ENCODE results near the gene MIEF1. TPM values are rescaled to one million over a fixed set of nuclear protein-coding genes. Genes with fewer than 3 reads are reported as not detected.

Gene MIEF1
- total RNA-seq, 4 donors from 2014 or later, result 19.2 to 23.6 (median 23.4) TPM

DNA sequence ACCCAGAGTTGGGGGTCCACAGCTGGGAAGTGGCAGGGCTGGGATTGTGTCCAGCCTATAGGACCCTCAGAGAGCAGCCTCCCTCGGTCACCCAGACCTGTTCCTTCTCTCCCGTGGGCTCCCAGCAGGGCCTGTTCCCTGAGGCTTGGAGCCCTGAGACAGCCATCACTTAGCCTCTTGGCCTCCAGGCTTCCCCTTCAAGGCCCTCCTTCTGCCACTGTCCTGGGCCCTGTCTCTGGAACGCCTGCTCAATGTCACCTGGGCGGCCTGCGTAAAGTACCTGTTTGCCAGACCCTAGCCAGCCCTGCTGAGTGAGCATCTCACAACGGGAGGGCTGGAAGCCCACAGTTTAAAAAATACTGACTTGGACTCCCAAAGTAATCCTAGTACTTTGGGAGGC is 38.8 kb upstream of the MIEF1 start:
- Histone ChIP-seq H3K4me1 (peaks cover 18% of the 10 kb centered on the region), H3K27ac (peak overlapping the region; percentile 64), H3K27me3 (peaks cover 15% of the 10 kb centered on the region), H3K9me3 (no peaks in the 10 kb centered on the region), H3K36me3 (no peaks in the 10 kb centered on the region), H3K4me3 (no peak overlapping the region)
- TF ChIP-seq EP300 (IDR thresholded peaks at IDR 0.05) (no peak), POLR2AphosphoS5 (IDR thresholded peaks at IDR 0.05) (no peak)
- 98% methylated on average over 5 of the region's 6 CpGs for WGBS
- DNase-seq (ENCODE audit: low spot score in 2 of 2), result no peak

- TF ChIP-seq POLR2A (IDR thresholded peaks at IDR 0.05), result no peak
- no peak for TF ChIP-seq POLR2AphosphoS5 (IDR thresholded peaks at IDR 0.05)
- no peak for TF ChIP-seq CTCF (IDR thresholded peaks at IDR 0.05)
- TF ChIP-seq EP300 (IDR thresholded peaks at IDR 0.05), result no peak
- WGBS, result 62% methylated on average over 10 of the region's 10 CpGs
- DNase-seq (ENCODE audit: low spot score in 2 of 2), result no peak
- H3K4me3 ChIP-seq, result no peak overlapping the region
- H3K9me3 ChIP-seq, result no peaks in the 10 kb centered on the region
- H3K27me3 ChIP-seq, result peaks cover 8% of the 10 kb centered on the region
- H3K36me3 ChIP-seq, result no peaks in the 10 kb centered on the region
- peaks cover 18% of the 10 kb centered on the region for H3K4me1 ChIP-seq
- peak overlapping the region; percentile 64 for H3K27ac ChIP-seq
Measured at GRCh38 chr22:39463931-39464390, 38.1 kb upstream of the MIEF1 start.

DNA sequence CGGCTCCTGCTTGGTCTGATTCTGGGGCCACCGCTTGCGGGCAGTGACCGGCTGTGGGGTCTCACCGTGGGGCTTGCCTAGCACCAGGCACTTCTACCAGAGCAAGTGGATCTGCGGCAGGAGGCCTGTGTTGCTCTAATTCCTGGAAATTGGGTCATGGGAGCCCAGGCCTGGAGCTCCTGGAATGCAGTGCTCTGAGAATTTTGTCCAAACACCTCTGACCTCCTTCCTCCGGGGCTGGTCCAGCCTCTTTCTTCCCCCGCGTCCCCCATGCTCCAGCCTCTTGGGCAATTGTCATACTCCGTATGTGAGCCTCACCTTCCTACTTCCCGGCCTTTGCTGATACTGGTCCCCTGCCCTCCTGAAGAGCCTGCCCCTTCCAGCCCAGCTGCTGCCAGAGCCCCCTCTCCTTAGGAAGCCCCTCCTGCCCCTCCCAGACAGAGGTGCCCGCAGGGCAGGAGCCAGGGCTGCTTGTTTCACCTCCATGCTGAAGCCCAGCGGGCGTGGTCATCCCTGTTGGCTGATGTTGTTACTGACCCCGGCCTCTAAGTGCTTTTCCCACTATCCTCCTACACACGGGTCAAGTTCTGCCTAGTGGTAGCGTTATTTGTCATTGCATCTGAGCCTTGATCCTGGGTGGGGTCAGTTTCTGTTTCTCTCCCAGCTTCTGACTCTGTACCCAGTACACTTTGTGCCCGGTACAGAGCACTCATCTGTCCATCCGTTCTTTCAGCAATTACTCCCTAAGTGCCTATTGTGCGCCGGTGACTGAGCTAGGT is 35.7 kb upstream of the MIEF1 start:
- DNase-seq (ENCODE audit: low spot score in 2 of 2), result no peak
- Histone ChIP-seq H3K36me3 (no peaks in the 10 kb centered on the region), H3K27me3 (no peaks in the 10 kb centered on the region), H3K27ac (peak overlapping the region; percentile 42), H3K9me3 (no peaks in the 10 kb centered on the region), H3K4me1 (peaks cover 36% of the 10 kb centered on the region), H3K4me3 (no peak overlapping the region)
- WGBS, result 77% methylated on average over 21 of the region's 21 CpGs
- TF ChIP-seq CTCF (IDR thresholded peaks at IDR 0.05) (no peak), EP300 (IDR thresholded peaks at IDR 0.05) (no peak), POLR2AphosphoS5 (IDR thresholded peaks at IDR 0.05) (no peak), POLR2A (IDR thresholded peaks at IDR 0.05) (no peak)

DNA sequence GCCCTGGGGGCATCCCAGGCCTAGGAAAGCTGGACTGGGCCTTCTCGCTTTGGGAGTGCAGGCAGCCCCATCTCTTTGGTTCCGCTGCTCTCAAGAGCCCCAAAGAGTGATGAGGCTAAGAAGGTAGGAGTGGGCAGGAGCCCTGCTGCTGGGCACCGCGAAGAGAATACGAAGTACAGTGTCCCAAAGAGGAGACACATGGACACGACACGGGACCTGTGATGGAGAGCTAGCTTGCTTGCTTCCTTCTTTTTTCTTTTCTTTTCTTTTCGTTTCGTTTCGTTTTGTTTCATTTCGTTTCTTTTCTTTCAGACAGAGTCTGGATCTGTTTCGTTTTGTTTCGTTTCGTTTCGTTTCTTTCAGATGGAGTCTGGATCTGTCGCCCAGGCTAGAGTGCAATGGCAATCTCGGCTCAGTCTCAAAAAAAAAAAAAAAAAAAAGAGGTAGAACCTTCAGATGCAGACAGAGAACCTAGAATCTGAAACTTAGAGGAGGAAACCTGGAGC is 34.6 kb upstream of the MIEF1 start:
- Histone ChIP-seq H3K4me1 (peaks cover 45% of the 10 kb centered on the region), H3K27me3 (no peaks in the 10 kb centered on the region), H3K27ac (peak overlapping the region; percentile 44), H3K36me3 (no peaks in the 10 kb centered on the region), H3K9me3 (no peaks in the 10 kb centered on the region), H3K4me3 (no peak overlapping the region)
- no peak for DNase-seq (ENCODE audit: low spot score in 2 of 2)
- TF ChIP-seq POLR2AphosphoS5 (IDR thresholded peaks at IDR 0.05) (no peak), POLR2A (IDR thresholded peaks at IDR 0.05) (no peak), EP300 (IDR thresholded peaks at IDR 0.05) (no peak), CTCF (IDR thresholded peaks at IDR 0.05) (no peak)
- 83% methylated on average over 17 of the region's 17 CpGs for WGBS

GRCh38 chr22:39468487-39469325 is 33.4 kb upstream of the MIEF1 start:
- DNase-seq (ENCODE audit: low spot score in 2 of 2), result no peak
- Histone ChIP-seq H3K9me3 (no peaks in the 10 kb centered on the region), H3K27ac (no peak overlapping the region), H3K36me3 (no peaks in the 10 kb centered on the region), H3K27me3 (no peaks in the 10 kb centered on the region), H3K4me3 (no peak overlapping the region), H3K4me1 (peaks cover 50% of the 10 kb centered on the region)
- TF ChIP-seq POLR2A (IDR thresholded peaks at IDR 0.05), result no peak
- TF ChIP-seq CTCF (IDR thresholded peaks at IDR 0.05), result no peak
- TF ChIP-seq POLR2AphosphoS5 (IDR thresholded peaks at IDR 0.05), result no peak
- WGBS, result 88% methylated on average over 17 of the region's 18 CpGs

Measured in suprapubic skin (tissue), 4 donors.